Measurements from ENCODE around the gene NELFCD. TPM values are rescaled to one million over a fixed set of nuclear protein-coding genes. Genes with fewer than 3 reads are reported as not detected.

Gene NELFCD
- total RNA-seq, 1 experiment from 2014 or later = 88.2 TPM

DNA sequence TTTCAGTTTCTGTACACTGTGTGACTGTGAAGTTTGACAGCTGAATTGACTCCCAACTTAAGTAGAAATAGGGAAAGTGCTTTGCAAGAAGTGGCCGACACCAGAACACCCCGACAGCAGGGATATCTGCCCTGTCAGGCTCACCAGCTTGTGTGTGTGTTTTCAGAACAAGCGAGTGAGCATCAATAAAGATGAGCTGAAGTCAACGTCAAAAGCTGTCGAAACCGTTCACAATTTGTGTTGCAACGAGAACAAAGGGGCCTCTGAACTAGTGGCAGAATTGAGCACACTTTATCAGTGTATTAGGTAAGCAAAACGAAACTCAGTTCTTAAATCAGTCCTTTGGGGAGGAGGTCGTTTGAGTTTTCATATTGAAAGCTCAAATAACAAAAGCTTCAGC is 10.7 kb downstream of the NELFCD start:
- Histone ChIP-seq H3K4me2 (ENCODE audit: low read length) (no peak overlapping the region), H3K36me3 (ENCODE audit: control insufficient read depth in 1 of 2, insufficient read depth in 2 of 2, low read length in 2 of 2) (peaks cover 81 to 91% of the 10 kb centered on the region in 2 experiments), H3K4me3 (replicated peaks in 1 of 2; ENCODE audit: low read depth in 1 of 2, low read length in 2 of 2) (no peak overlapping the region), H4K20me1 (ENCODE audit: insufficient read depth) (no peaks in the 10 kb centered on the region), H2AFZ (ENCODE audit: low read depth, low read length, poor library complexity, severe bottlenecking) (no peak overlapping the region), H3K4me1 (ENCODE audit: control insufficient read depth in 1 of 2, insufficient read depth in 2 of 2, low read length in 2 of 2) (no peaks in the 10 kb centered on the region), H3K27me3 (ENCODE audit: insufficient read depth, low read length) (no peaks in the 10 kb centered on the region), H3K9me2 (ENCODE audit: insufficient read depth) (no peaks in the 10 kb centered on the region), H3K79me2 (ENCODE audit: insufficient read depth, low read length) (peaks cover 28% of the 10 kb centered on the region), H3K9me3 (ENCODE audit: control insufficient read depth in 1 of 2, insufficient read depth in 1 of 2, low read depth in 1 of 2, low read length in 2 of 2) (no peaks in the 10 kb centered on the region), H3K27ac (ENCODE audit: low read depth, low read length) (no peak overlapping the region), H3K9ac (ENCODE audit: low read length) (no peak overlapping the region)
- ChIA-PET CTCF (no interaction called here), RAD21 (ENCODE audit: low non-redundant PET in 1 of 2, low total read pairs in 2 of 2, uncharacterized antibody in 2 of 2, unreplicated experiment in 2 of 2) (no interaction called here), POLR2A (no interaction called here)
- intact Hi-C loops (cut with micrococcal nuclease) = no loop called here
- ATAC-seq (no peak), DNase-seq (ENCODE audit: low read depth, low spot score) (no peak)
- TF ChIP-seq, protein P1, sequence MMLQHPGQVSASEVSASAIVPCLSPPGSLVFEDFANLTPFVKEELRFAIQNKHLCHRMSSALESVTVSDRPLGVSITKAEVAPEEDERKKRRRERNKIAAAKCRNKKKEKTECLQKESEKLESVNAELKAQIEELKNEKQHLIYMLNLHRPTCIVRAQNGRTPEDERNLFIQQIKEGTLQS (IDR thresholded peaks at IDR 0.05) = no peak
- TF ChIP-seq POLR2A (IDR thresholded peaks at IDR 0.05; ENCODE audit: borderline replicate concordance, extremely low read depth, insufficient read depth, insufficient read length) = no peak
- no peak for TF ChIP-seq POLR2AphosphoS5 (IDR thresholded peaks at IDR 0.05; ENCODE audit: low read depth, low read length)
- TF ChIP-seq YY1 (IDR thresholded peaks at IDR 0.05; ENCODE audit: extremely low read depth, insufficient replicate concordance, low read depth, low read length) = no peak
- no peak for TF ChIP-seq EZH2phosphoT487 (IDR thresholded peaks at IDR 0.05; ENCODE audit: borderline replicate concordance)
- TF ChIP-seq CBX3 (IDR thresholded peaks at IDR 0.05; ENCODE audit: low read depth) = no peak
- BruUV-seq (replicated peaks) = no TSS peak

DNA sequence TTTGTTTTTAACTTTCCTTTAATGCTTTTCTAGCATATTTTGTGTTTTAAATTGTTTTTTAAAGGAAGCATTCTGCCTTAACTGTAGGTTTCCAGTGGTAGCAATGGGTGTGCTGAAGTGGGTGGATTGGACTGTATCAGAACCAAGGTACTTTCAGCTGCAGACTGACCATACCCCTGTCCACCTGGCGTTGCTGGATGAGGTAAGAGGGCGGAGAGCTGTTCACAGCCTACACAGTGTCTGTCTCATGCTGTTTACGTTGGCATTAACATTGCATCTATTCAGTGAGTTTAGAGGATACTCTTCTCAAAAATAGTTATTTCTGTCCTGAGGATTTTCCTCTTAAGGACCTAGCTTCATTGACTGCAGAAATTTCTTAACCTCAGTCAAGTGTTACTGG is 11.9 kb downstream of the NELFCD start:
- no peak for TF ChIP-seq CBX3 (IDR thresholded peaks at IDR 0.05; ENCODE audit: low read depth)
- TF ChIP-seq ZNF274 (IDR thresholded peaks at IDR 0.05; ENCODE audit: low read depth, low read length) = no peak
- TF ChIP-seq POLR2A (IDR thresholded peaks at IDR 0.05; ENCODE audit: borderline replicate concordance, extremely low read depth, insufficient read depth, insufficient read length) = no peak
- TF ChIP-seq EGR1 (IDR thresholded peaks at IDR 0.05; ENCODE audit: low read depth) = no peak
- no peak for TF ChIP-seq EZH2phosphoT487 (IDR thresholded peaks at IDR 0.05; ENCODE audit: borderline replicate concordance)
- TF ChIP-seq, protein P2, sequence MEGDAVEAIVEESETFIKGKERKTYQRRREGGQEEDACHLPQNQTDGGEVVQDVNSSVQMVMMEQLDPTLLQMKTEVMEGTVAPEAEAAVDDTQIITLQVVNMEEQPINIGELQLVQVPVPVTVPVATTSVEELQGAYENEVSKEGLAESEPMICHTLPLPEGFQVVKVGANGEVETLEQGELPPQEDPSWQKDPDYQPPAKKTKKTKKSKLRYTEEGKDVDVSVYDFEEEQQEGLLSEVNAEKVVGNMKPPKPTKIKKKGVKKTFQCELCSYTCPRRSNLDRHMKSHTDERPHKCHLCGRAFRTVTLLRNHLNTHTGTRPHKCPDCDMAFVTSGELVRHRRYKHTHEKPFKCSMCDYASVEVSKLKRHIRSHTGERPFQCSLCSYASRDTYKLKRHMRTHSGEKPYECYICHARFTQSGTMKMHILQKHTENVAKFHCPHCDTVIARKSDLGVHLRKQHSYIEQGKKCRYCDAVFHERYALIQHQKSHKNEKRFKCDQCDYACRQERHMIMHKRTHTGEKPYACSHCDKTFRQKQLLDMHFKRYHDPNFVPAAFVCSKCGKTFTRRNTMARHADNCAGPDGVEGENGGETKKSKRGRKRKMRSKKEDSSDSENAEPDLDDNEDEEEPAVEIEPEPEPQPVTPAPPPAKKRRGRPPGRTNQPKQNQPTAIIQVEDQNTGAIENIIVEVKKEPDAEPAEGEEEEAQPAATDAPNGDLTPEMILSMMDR (IDR thresholded peaks at IDR 0.05 in 2 of 3, conservative IDR thresholded peaks at IDR 0.05 in 1 of 3; ENCODE audit: borderline replicate concordance in 1 of 3, insufficient read depth in 1 of 3, low read depth in 2 of 3, low read length in 2 of 3) = no peak
- TF ChIP-seq, protein P3, sequence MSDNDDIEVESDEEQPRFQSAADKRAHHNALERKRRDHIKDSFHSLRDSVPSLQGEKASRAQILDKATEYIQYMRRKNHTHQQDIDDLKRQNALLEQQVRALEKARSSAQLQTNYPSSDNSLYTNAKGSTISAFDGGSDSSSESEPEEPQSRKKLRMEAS (IDR thresholded peaks at IDR 0.05) = no peak
- TF ChIP-seq CEBPB (IDR thresholded peaks at IDR 0.05; ENCODE audit: low read depth) = no peak
- no peak for TF ChIP-seq SRF (IDR thresholded peaks at IDR 0.05; ENCODE audit: low read depth)
- no peak for TF ChIP-seq YY1 (IDR thresholded peaks at IDR 0.05; ENCODE audit: extremely low read depth, insufficient replicate concordance, low read depth, low read length)
- TF ChIP-seq ZFX (IDR thresholded peaks at IDR 0.05) = no peak
- TF ChIP-seq TCF7L2 (IDR thresholded peaks at IDR 0.05; ENCODE audit: borderline replicate concordance, extremely low read depth, insufficient read depth, insufficient read length) = no peak
- no peak for TF ChIP-seq SP1 (IDR thresholded peaks at IDR 0.05; ENCODE audit: low read depth)
- Histone ChIP-seq H3K4me3 (replicated peaks in 1 of 2; ENCODE audit: low read depth in 1 of 2, low read length in 2 of 2) (no peak overlapping the region), H3K4me1 (ENCODE audit: control insufficient read depth in 1 of 2, insufficient read depth in 2 of 2, low read length in 2 of 2) (no peaks in the 10 kb centered on the region), H3K27me3 (ENCODE audit: insufficient read depth, low read length) (no peaks in the 10 kb centered on the region), H3K9me3 (ENCODE audit: control insufficient read depth in 1 of 2, insufficient read depth in 1 of 2, low read depth in 1 of 2, low read length in 2 of 2) (no peaks in the 10 kb centered on the region), H3K79me2 (ENCODE audit: insufficient read depth, low read length) (peaks cover 16% of the 10 kb centered on the region; the same call in 1 of the 2 replicates), H3K9me2 (ENCODE audit: insufficient read depth) (no peaks in the 10 kb centered on the region), H4K20me1 (ENCODE audit: insufficient read depth) (no peaks in the 10 kb centered on the region), H3K27ac (ENCODE audit: low read depth, low read length) (no peak overlapping the region), H3K9ac (ENCODE audit: low read length) (no peak overlapping the region), H2AFZ (ENCODE audit: low read depth, low read length, poor library complexity, severe bottlenecking) (no peak overlapping the region), H3K36me3 (ENCODE audit: control insufficient read depth in 1 of 2, insufficient read depth in 2 of 2, low read length in 2 of 2) (peaks cover 81 to 91% of the 10 kb centered on the region in 2 experiments), H3K4me2 (ENCODE audit: low read length) (no peak overlapping the region)
- intact Hi-C loops (cut with micrococcal nuclease) = no loop called here
- ChIA-PET RAD21 (ENCODE audit: low non-redundant PET in 1 of 2, low total read pairs in 2 of 2, uncharacterized antibody in 2 of 2, unreplicated experiment in 2 of 2) (interaction anchor here in 1 of 2 experiments (0.6 kb wide), 1 partner anchor 291 kb away, joined by 4 read pairs; no protein-coding TSS in a partner anchor), CTCF (no interaction called here), POLR2A (no interaction called here)
- DNase-seq (ENCODE audit: low read depth, low spot score) (no peak), ATAC-seq (no peak)
- BruUV-seq (replicated peaks) = no TSS peak
